DMS79 treated with DMSO at 0.1 percent for 48 hours (cell line): Measurements from ENCODE around the gene GCM1.

Experiments
- DNase-seq: peaks from one replicate; lab custom pipeline; 2025; lab: John Stamatoyannopoulos, UW

GCM1 gene

DNA sequence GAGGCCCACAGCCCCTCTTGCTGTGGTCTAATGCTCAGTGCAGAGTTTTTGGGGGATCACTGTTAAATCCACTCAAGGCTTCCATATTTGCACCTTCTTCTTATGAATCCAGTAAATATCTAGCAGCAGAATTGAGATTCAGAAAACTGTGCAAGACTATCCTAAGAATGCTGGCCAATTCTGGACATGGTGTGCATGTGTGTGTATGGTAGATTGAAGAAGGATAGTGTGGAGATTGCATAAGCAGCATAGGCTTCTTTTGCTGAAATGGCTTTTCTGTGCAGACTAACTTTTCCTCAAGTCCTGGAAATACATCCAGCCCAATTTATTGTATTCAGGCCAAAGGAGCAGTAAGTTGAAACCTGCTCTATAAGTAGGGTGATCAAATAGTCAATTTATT lies 43.7 kb downstream of the GCM1 start:
- no peak for DNase-seq

DNA sequence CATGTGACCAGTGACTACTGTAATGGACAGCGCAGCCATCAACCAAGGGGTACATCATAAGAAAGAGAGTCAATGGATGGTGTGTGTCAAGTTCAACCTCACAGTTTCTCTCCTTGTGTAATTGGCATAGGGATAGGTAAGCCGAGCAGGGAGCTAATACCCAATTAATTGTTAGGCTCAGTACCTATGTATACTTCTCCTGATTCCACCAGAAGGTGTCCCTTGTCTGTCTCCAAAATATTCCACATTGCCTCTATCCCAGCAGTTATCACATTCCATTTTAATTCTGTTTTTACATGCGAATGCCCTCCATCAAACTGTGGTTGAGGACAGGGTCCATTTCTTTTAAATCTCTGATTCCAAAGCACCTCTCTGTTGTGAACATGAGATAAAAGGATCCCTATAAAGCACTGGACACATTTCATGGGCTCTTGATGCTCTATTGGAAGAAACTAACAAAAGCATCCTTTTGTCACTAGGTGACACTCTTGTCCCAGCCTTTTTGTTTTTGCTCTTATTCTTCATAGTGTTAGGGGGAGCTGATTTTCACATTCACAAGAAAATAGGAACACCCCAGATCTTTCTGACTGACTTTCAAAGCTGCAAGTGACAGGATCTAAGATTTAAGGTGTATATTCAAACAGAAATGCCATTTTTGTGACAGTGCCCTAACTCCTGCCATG lies 44.5 kb downstream of the GCM1 start:
- DNase-seq = no peak

DNA sequence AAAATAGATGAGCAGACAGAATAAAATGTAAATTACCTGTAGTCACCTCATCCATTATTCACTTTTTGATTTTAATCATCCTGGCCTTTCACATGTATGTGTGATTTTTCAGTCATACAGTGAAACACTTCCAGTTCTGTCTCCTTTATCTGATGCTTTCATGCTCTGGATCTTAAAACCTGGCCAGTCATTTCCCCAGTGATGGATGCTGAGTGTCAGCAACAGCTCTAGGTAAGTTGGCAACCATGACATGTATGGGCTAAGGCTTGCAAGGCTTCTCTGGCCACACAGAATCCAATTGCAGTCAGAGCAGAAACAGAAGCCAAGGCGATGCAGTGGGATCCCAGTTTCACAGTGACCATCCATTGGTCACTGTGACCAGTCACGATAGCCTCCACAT lies 47.6 kb downstream of the GCM1 start:
- DNase-seq = no peak

DNA sequence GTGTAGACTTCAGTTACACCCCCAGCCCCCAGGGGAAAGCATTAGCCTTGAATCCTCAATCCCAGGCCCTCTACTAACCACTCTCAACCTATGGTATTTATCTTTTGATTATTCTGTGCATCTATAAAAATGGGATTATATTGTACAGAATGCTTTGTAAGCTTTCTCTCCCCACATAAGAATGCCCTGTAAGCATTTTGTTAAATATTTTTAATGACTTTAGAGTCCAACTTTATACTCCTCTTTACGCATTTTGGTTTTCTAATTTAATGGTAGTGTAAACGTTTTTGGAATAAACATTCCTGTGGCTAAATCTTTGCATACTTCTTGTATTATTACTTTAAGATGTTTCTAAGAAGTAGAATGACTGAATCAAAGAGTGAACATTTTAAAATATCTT lies 48.1 kb downstream of the GCM1 start:
- no peak for DNase-seq

DNA sequence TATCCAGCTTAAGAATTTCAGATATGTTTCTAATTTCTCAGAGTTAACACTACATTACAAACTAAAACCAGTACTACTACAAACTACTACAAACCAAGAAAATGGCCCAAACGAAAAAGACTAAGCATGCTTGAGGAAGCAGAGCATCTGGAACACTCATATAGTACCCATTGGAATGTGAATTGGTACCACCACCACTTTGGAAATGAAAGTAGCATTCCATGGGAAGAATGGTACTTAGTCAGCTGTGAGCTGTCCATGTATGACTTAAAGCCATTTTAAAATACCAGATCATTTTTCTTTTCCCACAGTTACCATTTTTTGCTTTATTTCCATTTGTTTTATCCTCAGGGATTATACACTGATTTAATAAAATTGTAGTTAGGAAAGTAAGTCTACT lies 52.9 kb downstream of the GCM1 start:
- DNase-seq = no peak

DNA sequence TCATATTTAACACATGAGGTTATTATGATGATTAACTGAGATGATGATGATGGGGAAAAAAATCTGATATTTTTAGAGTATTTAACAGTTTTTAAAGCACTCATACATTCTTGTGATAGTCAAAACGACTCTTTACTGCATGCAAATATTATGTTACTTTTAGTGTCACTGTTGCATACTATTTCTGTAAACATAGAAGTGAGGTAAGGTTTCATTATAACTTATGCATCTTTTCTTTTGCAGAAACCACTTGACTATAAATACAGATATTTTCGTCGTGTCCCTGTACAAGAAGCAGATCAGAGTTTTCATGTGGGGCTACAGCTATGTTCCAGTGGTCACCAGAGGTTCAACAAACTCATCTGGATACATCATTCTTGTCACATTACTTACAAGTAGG lies 53.4 kb downstream of the GCM1 start:
- DNase-seq = no peak

DNA sequence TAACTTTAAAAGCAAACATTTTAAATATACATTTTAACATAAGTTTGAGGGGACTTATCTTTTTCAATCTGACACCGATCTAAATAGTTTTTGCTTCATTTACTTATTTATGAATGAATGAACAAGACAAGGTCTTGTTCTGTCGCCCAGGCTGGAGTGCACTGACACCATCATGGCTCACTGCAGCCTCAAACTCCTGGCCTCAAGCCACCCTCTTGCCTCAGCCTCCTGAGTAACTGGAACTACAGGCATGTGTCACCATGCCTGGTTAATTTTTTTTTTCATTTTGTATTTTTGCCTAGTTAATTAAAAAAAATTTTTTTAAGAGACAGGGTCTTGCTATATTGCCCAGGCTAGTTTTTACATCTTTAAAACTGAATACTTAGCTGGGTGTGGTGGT lies 58.1 kb downstream of the GCM1 start:
- DNase-seq = no peak

DNA sequence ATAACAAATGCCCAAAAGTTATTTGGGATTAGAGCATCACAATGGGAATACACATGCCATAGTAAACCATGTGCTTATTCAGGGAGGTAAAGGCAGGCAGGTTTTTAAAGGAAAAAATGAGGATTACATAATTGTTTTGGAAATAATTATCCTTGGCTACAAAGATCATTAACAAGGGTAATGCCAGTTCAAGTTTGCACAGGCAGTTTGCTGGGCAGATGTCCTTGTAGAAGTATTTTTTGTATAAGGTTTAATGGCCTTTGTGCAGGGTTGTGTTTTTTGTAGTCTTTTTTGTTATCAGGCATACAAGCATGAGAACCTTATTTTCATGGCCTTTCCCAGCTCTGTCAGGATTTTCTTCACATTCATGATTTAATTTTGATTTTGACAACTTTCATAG lies 58.7 kb downstream of the GCM1 start:
- DNase-seq = no peak

DNA sequence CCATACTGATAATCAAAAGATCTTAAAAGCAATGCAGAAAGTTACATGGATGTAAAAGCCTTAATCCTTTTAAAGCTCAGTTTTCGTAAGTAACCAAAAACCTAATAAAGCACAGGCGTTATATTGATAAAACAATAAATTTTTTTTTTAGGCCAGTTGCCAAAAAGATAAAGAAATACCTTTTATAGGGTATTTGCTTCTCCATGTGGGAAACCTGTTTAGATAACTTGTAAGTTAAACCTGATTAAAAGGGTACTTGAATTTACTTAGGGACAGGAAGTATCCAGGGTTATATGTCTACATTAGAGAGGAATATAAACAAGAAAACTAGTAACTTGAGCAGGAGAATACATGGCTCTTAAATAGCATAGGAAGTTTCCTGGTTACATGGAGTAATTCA lies 62.3 kb downstream of the GCM1 start:
- no peak for DNase-seq

DNA sequence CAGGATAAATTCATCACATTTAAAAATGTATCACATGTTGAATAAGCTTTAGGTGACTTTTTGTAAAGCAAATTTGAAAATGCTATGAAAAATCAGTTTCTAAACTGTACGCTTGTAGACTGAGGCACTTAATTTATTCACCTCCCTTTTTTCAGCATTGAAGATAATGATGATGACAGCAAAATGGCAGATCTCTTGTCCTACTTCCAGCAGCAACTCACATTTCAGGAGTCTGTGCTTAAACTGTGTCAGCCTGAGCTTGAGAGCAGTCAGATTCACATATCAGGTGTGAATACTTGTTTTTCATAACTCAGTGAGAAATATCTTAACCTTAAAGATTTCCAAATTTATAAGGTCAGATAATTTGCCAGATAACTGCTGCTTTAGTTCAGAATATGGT lies 67.8 kb downstream of the GCM1 start:
- no peak for DNase-seq
